AG10803 (cell line): ENCODE measurements around the gene ABCA4.

Source experiments
- DNase-seq: peaks from one replicate; pipeline ENCODE4 v3.0.0; 2010; ENCODE audit warnings: low read depth
- H3K4me3 ChIP-seq: 2 replicates; pipeline ENCODE4 v1.5.1; 2011; ENCODE audit warnings: mild to moderate bottlenecking, low read length, control low read depth
- CTCF ChIP-seq: conservative IDR thresholded peaks from 2 replicates; pipeline ENCODE4 v1.5.1; 2011; ENCODE audit warnings: mild to moderate bottlenecking, low read length, control low read depth, inconsistent platforms

The ABCA4 gene

GRCh38 chr1:94048413-94049164 lies 72.4 kb downstream of the ABCA4 start:
- H3K4me3 ChIP-seq = no peak overlapping the region
- no peak for TF ChIP-seq CTCF
- DNase-seq = peak; percentile 94

GRCh38 chr1:94047949-94048348 lies 73.0 kb downstream of the ABCA4 start:
- no peak for TF ChIP-seq CTCF
- H3K4me3 ChIP-seq = no peak overlapping the region
- DNase-seq = no peak

GRCh38 chr1:94045465-94046056 lies 75.4 kb downstream of the ABCA4 start:
- DNase-seq = peak; percentile 97
- TF ChIP-seq CTCF = peak; percentile 78
- no peak overlapping the region for H3K4me3 ChIP-seq

GRCh38 chr1:94044891-94045290 lies 76.1 kb downstream of the ABCA4 start:
- no peak for DNase-seq
- no peak overlapping the region for H3K4me3 ChIP-seq
- TF ChIP-seq CTCF = no peak

- no peak for TF ChIP-seq CTCF
- DNase-seq = no peak
- no peak overlapping the region for H3K4me3 ChIP-seq
Measured at GRCh38 chr1:94044290-94044790, 76.6 kb downstream of the ABCA4 start.

- no peak overlapping the region for H3K4me3 ChIP-seq
- no peak for TF ChIP-seq CTCF
- no peak for DNase-seq
Measured at GRCh38 chr1:94043738-94044289, 77.1 kb downstream of the ABCA4 start.

GRCh38 chr1:94042388-94042787 lies 78.6 kb downstream of the ABCA4 start:
- TF ChIP-seq CTCF = no peak
- no peak overlapping the region for H3K4me3 ChIP-seq

More at GRCh38 chr1:94042388-94042787, 78.6 kb downstream of the ABCA4 start:
- DNase-seq = no peak
